Caki2 (cell line): ENCODE measurements around the gene RPL36AL. TPM values are rescaled to one million over a fixed set of nuclear protein-coding genes. Genes with fewer than 3 reads are reported as not detected.
A peak's percentile ranks its signal among the peaks of the same experiment; 100 is the strongest.
"Not testable (repeated sequence)": the region's sequence is repeated elsewhere in the genome, so short reads cannot be mapped to it uniquely, and the experiment has no call there.

Source experiments
- DNase-seq: peaks from one replicate; pipeline ENCODE4 v3.0.0-alpha.2; 2015; ENCODE audit warnings: low read depth
- in situ Hi-C: cut with HindIII; loops from 2 replicates; pipeline ENCODE4 v1.10.0; 2016; ENCODE audit warnings: low sequenced_read_pairs, low pct_unique_long_range_greater_than_20kb, mixed read lengths
- total RNA-seq: library from RNA; depleted of rRNA; stranded (reverse); fragments of >200 nt; shearing (Covaris generic); gene quantifications from 2 replicates; pipeline ENCODE4 v1.2.3, GENCODE V29; 2014; ENCODE audit warnings: low replicate concordance; rRNA removed

RPL36AL gene
- total RNA-seq = 181 and 221 TPM in 2 replicates

- in situ Hi-C loops = no loop called here
- peak; percentile 97 for DNase-seq
These were observed at the start of gene RPL36AL, which contains the start of gene MGAT2 for GRCh38 chr14:49620182-49621113. TSS of gene RPL36AL (minus strand) at chr14:49620626. CDS start at chr14:49619104, 1,522 bp downstream. TSS of gene MGAT2 (plus strand) at chr14:49620799. CDS start at chr14:49621269, 470 bp downstream.

GRCh38 chr14:49659526-49660455, 39.4 kb upstream of the RPL36AL start:
- in situ Hi-C loops = loop anchor here (10.0 kb wide), 1 partner anchor 115 kb away; no protein-coding TSS in a partner anchor
- no peak for DNase-seq

- in situ Hi-C loops = loop anchor here (10.0 kb wide), 1 partner anchor 117 kb away; no protein-coding TSS in a partner anchor
- DNase-seq = not testable (repeated sequence)
These were observed 37.1 kb upstream of the RPL36AL start for GRCh38 chr14:49657500-49657899.

GRCh38 chr14:49654511-49654910, 34.1 kb upstream of the RPL36AL start:
- in situ Hi-C loops = loop anchor here (10.0 kb wide), 1 partner anchor 120 kb away; no protein-coding TSS in a partner anchor

GRCh38 chr14:49653508-49653907, 33.1 kb upstream of the RPL36AL start:
- in situ Hi-C loops = loop anchor here (10.0 kb wide), 1 partner anchor 121 kb away; no protein-coding TSS in a partner anchor
- no peak for DNase-seq

More at GRCh38 chr14:49654511-49654910, 34.1 kb upstream of the RPL36AL start:
- no peak for DNase-seq

- in situ Hi-C loops = no loop called here
- DNase-seq = no peak
These were observed 21.7 kb upstream of the RPL36AL start for GRCh38 chr14:49642163-49642562.

- in situ Hi-C loops = no loop called here
These were observed 21.3 kb upstream of the RPL36AL start for GRCh38 chr14:49641697-49642129.

GRCh38 chr14:49640540-49641417, 20.4 kb upstream of the RPL36AL start:
- in situ Hi-C loops = no loop called here
- DNase-seq = no peak

More at GRCh38 chr14:49641697-49642129, 21.3 kb upstream of the RPL36AL start:
- peak; percentile 63 for DNase-seq

- DNase-seq = no peak
- in situ Hi-C loops = no loop called here
These were observed 17.2 kb upstream of the RPL36AL start for GRCh38 chr14:49637534-49638078.

- in situ Hi-C loops = no loop called here
These were observed 16.4 kb upstream of the RPL36AL start for GRCh38 chr14:49636866-49637265.

GRCh38 chr14:49634547-49635334, 14.3 kb upstream of the RPL36AL start, which contains the start of gene DNAAF2:
TSS of gene DNAAF2 (minus strand) at chr14:49635244. CDS start at chr14:49635149, 95 bp downstream.
- DNase-seq = peak; percentile 86
- in situ Hi-C loops = no loop called here

More at GRCh38 chr14:49636866-49637265, 16.4 kb upstream of the RPL36AL start:
- DNase-seq = no peak

GRCh38 chr14:49633640-49634546, 13.5 kb upstream of the RPL36AL start:
- DNase-seq = peak; percentile 90
- in situ Hi-C loops = no loop called here

GRCh38 chr14:49623941-49624839, 3.8 kb upstream of the RPL36AL start:
- in situ Hi-C loops = no loop called here
- DNase-seq = no peak

GRCh38 chr14:49623387-49623786, 3.0 kb upstream of the RPL36AL start:
- DNase-seq = no peak
- in situ Hi-C loops = no loop called here
